GM21717 (cell line): ENCODE measurements around the gene ING1.

Experiments used
- ATAC-seq: cut with Tn5 transposase; IDR thresholded peaks from one replicate; pipeline ENCODE4 v1.9.1; 2021; ENCODE audit warnings: mild to moderate bottlenecking, moderate library complexity; ENCODE audit not compliant: unreplicated experiment

Gene ING1

DNA sequence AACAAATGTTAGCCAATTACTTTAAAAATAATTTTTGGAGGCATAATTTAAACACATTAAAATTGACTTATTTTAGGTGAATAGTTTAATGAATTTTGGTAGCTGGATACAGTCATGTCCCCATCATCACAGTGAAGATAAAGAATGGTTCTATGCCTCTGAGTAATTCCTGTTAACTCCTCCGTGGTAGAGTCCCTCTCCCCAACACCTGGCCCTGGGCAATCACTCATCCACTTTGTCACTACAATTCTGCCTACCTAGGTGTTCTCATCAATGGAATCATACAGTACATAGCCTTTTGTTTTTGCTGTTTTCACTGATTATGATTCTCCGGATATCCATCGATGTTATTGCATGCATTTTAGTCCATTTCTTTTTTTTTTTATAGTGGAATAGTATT is 55.6 kb downstream of the ING1 start:
- ATAC-seq = no peak

DNA sequence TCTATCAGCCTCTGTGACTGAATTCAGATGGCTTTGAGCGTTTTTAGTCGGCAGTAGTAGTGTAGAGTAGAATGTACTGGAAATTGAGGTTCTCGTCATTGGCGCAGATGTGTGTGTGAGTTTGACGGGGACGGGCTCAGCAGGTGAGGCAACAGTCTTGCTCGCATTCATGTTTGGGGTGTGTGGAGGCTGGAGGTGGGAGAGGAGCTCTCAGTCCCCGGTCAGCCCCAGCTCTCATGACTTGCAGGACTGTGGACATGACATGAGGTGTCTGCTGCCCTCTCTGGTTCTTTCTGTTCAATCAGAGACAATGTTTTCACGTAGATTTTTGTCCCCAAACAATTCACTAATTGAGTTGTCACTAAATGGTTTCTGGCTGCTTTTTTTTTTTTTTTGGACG is 57.2 kb downstream of the ING1 start:
- no peak for ATAC-seq

- no peak for ATAC-seq
Measured at GRCh38 chr13:110771194-110771593, 57.7 kb downstream of the ING1 start.

DNA sequence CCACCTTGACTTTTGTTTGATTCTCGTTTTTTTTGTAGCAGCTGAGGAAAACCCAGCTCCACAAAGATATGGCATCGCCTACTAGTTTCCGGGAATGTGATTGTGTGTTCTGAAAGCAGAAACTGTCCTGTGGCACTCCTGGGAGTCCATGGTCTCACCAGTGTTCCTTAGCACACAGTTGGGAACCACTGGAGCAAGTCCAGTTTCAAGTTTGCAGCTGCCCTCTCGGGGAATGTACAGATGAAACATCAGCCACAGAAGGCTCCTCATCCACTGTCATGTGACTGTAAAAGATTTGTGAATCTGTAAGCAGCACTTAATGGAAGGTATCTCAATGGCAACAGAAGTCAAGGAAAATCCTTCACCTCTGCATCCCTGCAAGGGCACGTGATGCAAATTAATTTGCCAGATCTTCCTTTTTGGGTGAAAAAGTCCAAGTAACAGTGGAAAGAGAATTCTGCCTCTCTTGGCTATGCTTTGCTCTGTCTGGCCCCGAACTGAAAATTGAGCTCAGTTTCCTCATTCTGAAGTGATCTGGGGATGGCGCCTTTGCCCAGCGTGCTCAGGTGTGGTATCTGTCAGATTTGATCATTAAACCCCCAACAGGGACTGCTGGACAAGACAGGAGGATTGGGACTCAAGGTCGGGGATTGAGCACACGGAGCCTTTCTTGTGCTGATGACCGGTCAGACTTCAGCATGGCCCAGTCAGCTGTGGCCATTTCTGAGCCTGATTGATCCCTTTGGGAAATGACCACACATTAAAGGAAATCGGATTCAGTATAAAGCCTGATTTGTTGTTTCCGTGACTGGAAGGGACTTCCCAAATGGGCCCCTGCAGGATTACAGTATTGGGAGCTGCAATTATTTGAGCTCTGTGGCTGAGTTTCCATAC is 58.8 kb downstream of the ING1 start:
- no peak for ATAC-seq
